ENCODE measurements around the gene CHD6.

The CHD6 gene

GRCh38 chr20:41507436-41507835 lies 110.7 kb downstream of the CHD6 start (continued):
- no peak for TF ChIP-seq BCL6B (tag by site-specific recombination; IDR thresholded peaks at IDR 0.05)
- TF ChIP-seq SETDB1 (IDR thresholded peaks at IDR 0.05; ENCODE audit: insufficient read length, low read length): no peak

GRCh38 chr20:41506192-41506915 lies 111.8 kb downstream of the CHD6 start:
- Histone ChIP-seq H3K36me3 (ENCODE audit: control insufficient read depth in 2 of 2, insufficient read depth in 1 of 2, low read length in 2 of 2) (peaks cover 0 to 26% of the 10 kb centered on the region in 2 experiments; a peak in 2 of 3 replicates), H3K27ac (ENCODE audit: extremely low read depth, low read depth, low read length) (no peak overlapping the region), H3K4me1 (ENCODE audit: control insufficient read depth, insufficient read depth, low read length) (no peaks in the 10 kb centered on the region), H3K9me3 (ENCODE audit: control insufficient read depth, insufficient read depth, low read depth, low read length) (no peaks in the 10 kb centered on the region; the same call in 1 of the 2 replicates), H3K4me3 (ENCODE audit: low read depth, low read length) (no peak overlapping the region)
- ChIA-PET POLR2A (no interaction called here), CTCF (no interaction called here)
- no peak for TF ChIP-seq ZNF549 (tag by site-specific recombination; IDR thresholded peaks at IDR 0.05)
- no peak for TF ChIP-seq ZNF610 (tag by site-specific recombination; IDR thresholded peaks at IDR 0.05; ENCODE audit: borderline replicate concordance)
- TF ChIP-seq BCL11A (tag by site-specific recombination; IDR thresholded peaks at IDR 0.05; ENCODE audit: low read depth): no peak
- TF ChIP-seq MEIS1 (CRISPR knock-in tag; IDR thresholded peaks at IDR 0.05; ENCODE audit: borderline replicate concordance): no peak
- no peak for TF ChIP-seq ZNF223 (tag by site-specific recombination; IDR thresholded peaks at IDR 0.05)
- TF ChIP-seq GFI1B (tag by site-specific recombination; IDR thresholded peaks at IDR 0.05): no peak
- TF ChIP-seq ZNF623 (tag by site-specific recombination; IDR thresholded peaks at IDR 0.05): no peak
- TF ChIP-seq ZBTB26 (tag by site-specific recombination; optimal IDR thresholded peaks at IDR 0.05): no peak
- TF ChIP-seq ZNF548 (tag by site-specific recombination; IDR thresholded peaks at IDR 0.05): no peak
- no peak for TF ChIP-seq PRDM6 (tag by site-specific recombination; IDR thresholded peaks at IDR 0.05)
- TF ChIP-seq ZSCAN18 (tag by site-specific recombination; IDR thresholded peaks at IDR 0.05): no peak
- no peak for TF ChIP-seq TCF7L2 (IDR thresholded peaks at IDR 0.05; ENCODE audit: borderline replicate concordance, low read depth, low read length)
- TF ChIP-seq ATF2 (tag by site-specific recombination; IDR thresholded peaks at IDR 0.05; ENCODE audit: low read depth): no peak
- TF ChIP-seq KLF17 (tag by site-specific recombination; IDR thresholded peaks at IDR 0.05): no peak
- TF ChIP-seq ZNF37A (tag by site-specific recombination; IDR thresholded peaks at IDR 0.05): no peak
- TF ChIP-seq YY1 (tag by site-specific recombination; IDR thresholded peaks at IDR 0.05): no peak
- TF ChIP-seq KLF16 (tag by site-specific recombination; IDR thresholded peaks at IDR 0.05): no peak
